ENCODE results near the gene RASL11B.
A peak's percentile ranks its signal among the peaks of the same experiment; 100 is the strongest.
"Not testable (repeated sequence)": the region's sequence is repeated elsewhere in the genome, so short reads cannot be mapped to it uniquely, and the experiment has no call there.

The RASL11B gene

DNA sequence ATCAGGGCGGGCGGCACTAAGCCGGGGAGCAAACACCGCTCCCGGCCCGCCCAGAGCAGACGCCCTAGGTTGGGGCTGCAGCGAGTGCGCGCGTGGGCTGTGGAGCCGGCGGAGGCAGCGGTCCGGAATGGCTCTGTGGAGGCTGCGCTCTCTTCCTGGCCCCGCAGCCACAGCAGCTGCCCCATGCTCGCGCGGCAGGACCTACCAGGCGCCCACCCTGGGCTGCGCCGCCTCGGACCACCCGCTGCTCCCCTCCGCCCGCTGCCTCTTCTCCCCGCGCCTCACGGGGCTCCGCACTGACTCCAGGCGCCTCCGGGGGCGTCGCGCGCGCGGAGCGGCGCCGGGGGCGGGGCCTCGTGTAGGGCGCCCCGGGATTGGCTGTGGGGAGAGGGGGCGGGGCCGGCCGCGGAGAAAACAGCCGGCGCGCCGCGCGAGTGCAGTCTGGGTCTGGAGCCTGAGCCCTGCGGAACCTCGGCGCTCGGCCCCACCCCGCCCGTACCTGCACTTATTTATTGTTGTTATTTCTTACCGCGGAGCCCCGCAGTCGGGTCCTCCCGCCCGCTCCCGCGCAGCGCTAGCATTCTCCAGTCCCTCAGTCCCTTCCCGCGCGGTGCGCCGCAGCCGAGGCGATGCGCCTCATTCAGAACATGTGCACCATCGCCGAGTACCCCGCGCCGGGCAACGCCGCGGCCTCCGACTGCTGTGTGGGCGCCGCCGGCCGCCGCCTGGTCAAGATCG is at the start of gene RASL11B:
RASL11B (plus strand) TSS at position 439 of the 738 bp plus-strand sequence; CDS start at position 630, 191 bp downstream.
- DNase-seq = peak; percentile 50

DNA sequence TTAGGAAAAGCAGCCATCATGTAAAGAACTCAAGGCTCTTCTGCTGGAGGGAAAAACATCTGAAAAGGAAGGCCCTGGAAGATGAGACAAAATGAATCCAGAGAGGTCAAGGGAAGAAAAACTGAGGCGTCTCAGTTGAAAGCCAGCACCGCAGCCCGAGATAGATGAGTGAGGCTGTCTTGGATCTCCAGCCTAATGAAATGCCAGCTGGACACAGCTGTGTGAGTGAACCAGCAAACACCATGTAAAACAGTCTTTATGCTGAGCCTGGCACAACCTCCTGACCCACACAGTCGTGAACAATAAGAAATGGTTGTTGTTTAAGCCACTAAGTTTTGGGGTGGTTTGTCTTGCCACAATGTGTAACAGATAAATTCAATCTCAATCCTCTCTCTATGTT is 48.6 kb upstream of the RASL11B start:
- DNase-seq = no peak

- no peak for DNase-seq
These were observed 39.5 kb upstream of the RASL11B start for GRCh38 chr4:52822583-52822971.

DNA sequence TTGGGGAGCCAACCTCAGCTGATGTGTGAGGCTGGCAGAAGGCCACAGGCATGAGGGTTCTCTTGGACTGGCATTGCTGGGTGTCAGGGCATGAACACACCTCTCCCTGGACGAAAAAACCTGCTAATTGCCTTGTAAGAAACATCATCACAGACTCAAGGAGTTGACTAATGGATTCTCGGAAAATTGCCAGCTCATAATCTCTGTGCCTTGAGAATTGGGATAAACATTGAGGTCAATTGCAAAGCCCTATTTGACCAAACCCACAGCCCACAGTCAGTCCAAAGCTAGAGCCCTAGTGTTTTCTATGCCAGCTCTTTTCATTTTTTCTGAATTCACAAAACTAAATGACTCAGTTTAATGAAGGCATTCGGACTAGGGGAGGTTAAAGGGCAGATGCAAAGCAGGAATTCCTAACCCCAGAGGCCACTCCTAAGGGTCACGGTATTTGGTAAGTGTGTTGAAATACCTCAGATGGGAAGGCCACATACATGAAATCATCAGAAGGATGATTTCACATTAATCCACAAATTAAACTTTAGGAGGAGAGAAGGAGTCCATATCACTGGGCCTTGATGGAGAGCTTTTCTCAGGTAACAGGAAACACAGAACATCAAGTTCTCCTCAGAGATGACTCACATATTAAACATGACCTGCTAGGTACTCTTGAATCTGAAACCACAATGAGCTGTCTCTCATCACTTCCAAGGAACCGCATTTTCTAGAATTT is 39.0 kb upstream of the RASL11B start:
- no peak for DNase-seq

- DNase-seq = no peak
These were observed 38.4 kb upstream of the RASL11B start for GRCh38 chr4:52823702-52824092.

GRCh38 chr4:52824270-52824602 is 37.9 kb upstream of the RASL11B start:
- DNase-seq = no peak

- no peak for DNase-seq
These were observed 37.3 kb upstream of the RASL11B start for GRCh38 chr4:52824603-52825459.

- no peak for DNase-seq
These were observed 36.5 kb upstream of the RASL11B start for GRCh38 chr4:52825460-52826090.

DNA sequence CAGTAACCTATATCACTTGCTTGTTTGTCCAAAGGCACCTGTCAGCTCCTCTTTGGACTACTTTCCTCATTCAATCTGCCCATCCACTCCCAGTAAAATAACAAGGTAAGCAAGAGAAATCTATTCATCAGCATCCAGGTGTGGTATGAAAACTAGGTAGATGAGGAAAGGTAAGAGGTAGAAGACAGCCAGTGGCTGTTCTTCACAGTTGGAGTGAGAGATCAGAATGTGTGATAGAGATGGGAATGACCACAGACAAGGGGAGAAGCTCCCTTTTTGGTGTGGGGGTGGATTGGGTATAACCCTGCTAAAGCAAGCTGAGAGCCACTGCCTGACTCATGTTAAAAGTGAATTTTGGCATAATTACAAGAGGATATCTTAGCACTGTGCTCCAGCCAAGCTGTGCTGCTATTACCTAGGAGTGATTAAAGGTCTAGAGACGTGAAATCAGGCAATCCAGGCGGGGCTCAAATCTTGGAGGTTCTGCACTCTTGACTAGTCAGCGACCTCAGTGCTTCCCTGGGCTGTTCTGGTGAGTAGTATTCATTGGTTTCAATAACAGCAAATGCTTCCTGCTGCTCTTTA is 28.1 kb upstream of the RASL11B start:
- no peak for DNase-seq

DNA sequence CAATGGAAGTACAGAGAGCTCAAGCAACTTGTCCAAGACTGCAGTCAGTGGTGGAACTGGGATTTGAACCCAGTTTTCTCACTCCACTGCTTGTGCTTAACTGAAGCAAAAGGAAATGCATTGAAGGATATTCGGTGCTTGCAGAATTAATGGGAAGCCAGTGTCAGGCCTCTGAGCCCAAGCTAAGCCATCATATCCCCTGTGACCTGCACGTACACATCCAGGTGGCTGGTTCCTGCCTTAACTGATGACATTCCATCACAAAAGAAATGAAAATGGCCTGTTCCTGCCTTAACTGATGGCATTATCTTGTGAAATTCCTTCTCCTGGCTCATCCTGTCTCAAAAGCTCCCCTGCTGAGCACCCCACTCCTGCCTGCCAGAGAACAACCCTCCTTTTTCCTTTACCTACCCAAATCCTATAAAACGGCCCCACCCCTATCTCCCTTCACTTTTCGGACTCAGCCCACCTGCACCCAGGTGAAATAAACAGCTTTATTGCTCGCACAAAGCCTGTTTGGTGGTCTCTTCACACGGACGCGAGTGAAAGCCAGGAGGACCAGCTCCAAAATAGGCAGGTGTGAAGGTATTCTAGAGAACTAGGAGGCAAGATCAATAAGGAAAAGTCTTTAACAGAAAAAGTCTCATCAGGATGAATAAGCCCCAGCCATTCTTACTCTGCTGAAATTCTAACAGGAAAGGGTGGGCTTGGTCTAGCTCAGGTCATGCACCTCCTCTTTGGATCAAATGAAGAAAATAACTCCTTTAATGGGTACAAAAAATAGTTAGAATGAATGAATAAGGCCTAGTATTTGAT is 27.3 kb upstream of the RASL11B start:
- DNase-seq = not testable (repeated sequence)

GRCh38 chr4:52836120-52836519 is 26.0 kb upstream of the RASL11B start:
- DNase-seq = no peak

GRCh38 chr4:52836678-52837077 is 25.4 kb upstream of the RASL11B start:
- DNase-seq = no peak

- peak; percentile 48 for DNase-seq
These were observed 24.2 kb upstream of the RASL11B start for GRCh38 chr4:52837716-52838558.

GRCh38 chr4:52838729-52839586 is 23.2 kb upstream of the RASL11B start:
- DNase-seq = no peak

DNA sequence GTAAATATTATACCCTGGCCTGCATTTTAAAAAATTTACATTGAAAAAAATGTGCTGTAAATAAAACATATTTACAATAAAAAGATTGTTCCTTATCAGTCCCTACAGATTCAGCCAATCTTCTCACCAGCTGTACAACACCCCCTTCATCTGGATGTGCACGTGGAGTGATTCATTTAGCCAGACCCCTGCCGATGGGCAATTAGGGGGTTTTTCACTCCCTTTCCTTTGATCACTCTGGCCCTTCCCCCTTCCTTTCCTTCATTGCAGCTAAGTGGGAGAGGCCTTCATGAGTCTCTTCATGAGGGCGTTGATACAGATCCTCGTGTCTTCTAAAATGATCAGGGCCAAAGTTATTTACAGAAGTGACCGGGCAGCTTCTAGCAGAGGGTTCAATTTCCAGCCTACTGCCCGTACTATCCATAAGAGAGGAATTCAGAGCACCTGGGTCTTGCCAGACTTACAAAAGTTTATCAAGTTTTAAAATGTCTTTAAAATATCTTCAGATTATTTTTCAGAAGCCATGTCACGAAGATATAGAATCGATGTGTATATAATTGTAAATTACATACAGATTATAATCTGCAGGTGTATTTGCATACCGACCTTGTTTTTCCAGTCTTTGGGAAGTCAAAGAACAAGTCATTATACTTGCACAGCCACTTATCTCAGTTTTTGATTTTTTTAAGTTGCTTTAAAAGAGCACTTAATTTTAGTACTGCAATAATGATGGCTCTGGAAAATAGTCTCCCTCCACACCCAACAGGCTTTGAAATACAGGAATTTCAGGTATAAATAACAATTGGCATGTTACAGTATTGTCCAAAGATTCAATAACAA is 21.4 kb upstream of the RASL11B start:
- peak; percentile 19 for DNase-seq

DNA sequence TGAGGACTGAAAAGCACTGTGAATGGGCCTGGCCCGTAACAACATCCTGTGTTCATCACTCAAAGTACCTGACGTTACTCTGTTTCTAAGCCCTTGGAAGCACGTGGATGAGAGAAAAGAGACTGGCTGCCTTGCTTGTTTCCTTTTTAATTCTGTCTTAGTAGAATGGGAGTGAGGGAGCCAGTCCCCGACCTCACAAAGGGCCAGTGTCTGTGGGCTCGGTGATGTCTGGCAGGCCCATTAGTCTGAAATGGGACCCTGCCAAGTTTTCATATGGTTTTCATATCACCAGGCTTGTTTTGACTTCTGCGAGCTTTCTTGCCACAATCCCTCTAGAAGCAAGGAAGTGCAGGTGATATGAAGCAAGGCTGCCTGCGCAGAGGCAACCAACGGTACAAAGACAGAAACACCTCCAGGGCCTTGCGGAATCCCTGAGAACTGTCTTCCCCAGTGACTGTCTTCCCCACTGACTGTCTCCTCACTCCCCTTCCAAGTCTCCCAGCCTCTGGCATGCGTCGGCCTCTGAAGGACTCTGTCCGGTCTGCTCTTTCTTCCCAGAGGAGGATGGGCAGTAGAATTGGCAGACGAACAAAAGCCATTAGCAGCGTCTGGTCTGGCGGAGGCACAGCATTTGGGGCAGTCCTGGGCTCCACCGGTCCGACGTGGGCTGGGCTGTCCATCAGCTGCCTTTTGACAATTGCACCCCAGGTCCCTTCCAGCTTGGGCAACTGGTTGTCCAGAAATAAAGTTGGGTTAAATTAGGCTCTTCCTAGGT is 20.2 kb upstream of the RASL11B start:
- no peak for DNase-seq

GRCh38 chr4:52842792-52843191 is 19.3 kb upstream of the RASL11B start:
- DNase-seq = no peak

DNA sequence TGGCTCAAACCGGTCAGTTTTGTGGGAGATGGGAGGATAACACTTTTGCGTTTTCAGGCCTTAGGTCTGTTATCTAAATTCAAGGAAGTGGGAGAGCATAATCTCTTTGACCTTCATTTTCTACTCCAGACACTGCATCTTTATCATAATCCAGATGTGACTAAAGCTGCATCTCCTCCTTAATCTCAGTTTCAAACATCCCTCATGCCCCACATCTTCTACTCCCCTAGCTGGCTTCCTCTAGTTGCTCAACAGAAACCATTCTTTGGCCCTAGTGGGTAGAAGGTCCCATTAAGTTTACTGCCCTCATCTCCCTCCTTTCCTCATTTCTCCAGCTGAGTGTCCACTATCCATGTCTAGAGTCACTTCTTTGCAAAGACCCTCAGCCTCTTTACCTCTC is 18.8 kb upstream of the RASL11B start:
- DNase-seq = no peak

Data from NCI-H510A treated with DMSO at 0.1 percent for 48 hours (cell line).